Coronary artery (tissue), 2 donors: ENCODE results near the gene GPR55.

ENCODE experiments used
- DNase-seq: peaks from one replicate; pipeline ENCODE4 v3.0.0-alpha.2; 2017; ENCODE audit warnings: low spot score
- H3K27ac ChIP-seq, 2 donors: fragments of 200-600 bp; sonication (generic); one replicate each; pipeline ENCODE4 v1.5.1; 2016 to 2019
- H3K4me3 ChIP-seq: fragments of 200-600 bp; sonication (generic); 2 replicates; pipeline ENCODE4 v1.5.1; 2016; ENCODE audit warnings: mild to moderate bottlenecking, moderate library complexity
- CTCF ChIP-seq: fragments of 200-600 bp; sonication (generic); IDR thresholded peaks from one replicate; pipeline ENCODE4 v1.5.1; 2019; ENCODE audit warnings: antibody characterized with exemption

GPR55 gene

GRCh38 chr2:230955163-230955737 is 30.2 kb upstream of the GPR55 start:
- no peak for DNase-seq
- no peak overlapping the region for H3K4me3 ChIP-seq
- H3K27ac ChIP-seq, result no peak overlapping the region
- TF ChIP-seq CTCF, result no peak

DNA sequence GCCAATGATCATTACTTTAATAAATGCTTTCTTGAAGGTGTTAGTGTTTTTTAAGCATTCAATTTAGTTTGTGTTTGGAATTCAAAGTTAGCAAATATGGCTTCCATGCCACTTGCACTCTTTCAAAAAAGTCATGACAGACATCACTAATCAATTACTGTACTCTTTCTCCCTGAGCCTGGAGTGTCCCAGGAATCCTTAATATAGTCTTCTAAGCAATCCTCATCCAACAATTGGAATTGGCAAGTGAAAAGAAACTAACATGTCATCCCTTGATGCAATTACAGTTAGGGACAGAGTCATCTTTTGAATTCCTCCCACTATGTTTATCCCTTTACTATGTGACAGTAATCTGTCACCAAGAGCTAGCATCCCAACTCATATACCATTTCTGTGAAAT is 29.7 kb upstream of the GPR55 start:
- DNase-seq, result no peak
- no peak for TF ChIP-seq CTCF
- Histone ChIP-seq H3K27ac (no peak overlapping the region), H3K4me3 (no peak overlapping the region)

- H3K27ac ChIP-seq, result no peak overlapping the region
- no peak overlapping the region for H3K4me3 ChIP-seq
- DNase-seq, result no peak
- no peak for TF ChIP-seq CTCF
These were observed 28.8 kb upstream of the GPR55 start for GRCh38 chr2:230953845-230954244.

GRCh38 chr2:230952226-230952956 is 27.3 kb upstream of the GPR55 start:
- TF ChIP-seq CTCF, result no peak
- H3K4me3 ChIP-seq, result no peak overlapping the region
- no peak for DNase-seq
- no peak overlapping the region for H3K27ac ChIP-seq

DNA sequence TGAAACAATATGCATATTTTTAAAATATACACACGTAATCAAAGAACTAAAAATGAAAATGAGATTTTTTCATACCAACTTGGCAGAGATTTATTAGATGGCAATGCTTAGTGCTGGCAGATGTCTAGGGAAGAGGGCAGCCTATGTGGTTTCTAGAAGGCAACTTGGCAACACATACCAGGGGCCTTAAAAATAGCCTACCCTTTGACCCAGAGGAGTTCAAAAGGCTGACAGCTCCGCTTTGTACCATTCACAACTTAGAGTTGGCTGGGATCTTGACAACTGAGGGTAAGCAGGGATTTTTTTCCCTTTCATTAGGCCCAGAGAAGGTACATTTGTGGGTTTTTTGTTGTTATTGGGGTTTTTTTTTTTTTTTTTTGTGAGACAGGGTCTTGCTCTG is 26.4 kb upstream of the GPR55 start:
- no peak for TF ChIP-seq CTCF
- Histone ChIP-seq H3K4me3 (no peak overlapping the region), H3K27ac (no peak overlapping the region)
- DNase-seq, result no peak

- no peak for TF ChIP-seq CTCF
- Histone ChIP-seq H3K27ac (no peak overlapping the region), H3K4me3 (no peak overlapping the region)
- no peak for DNase-seq
These were observed 25.9 kb upstream of the GPR55 start for GRCh38 chr2:230950874-230951339.
